ENCODE data around the gene EIF4E3.

DNA sequence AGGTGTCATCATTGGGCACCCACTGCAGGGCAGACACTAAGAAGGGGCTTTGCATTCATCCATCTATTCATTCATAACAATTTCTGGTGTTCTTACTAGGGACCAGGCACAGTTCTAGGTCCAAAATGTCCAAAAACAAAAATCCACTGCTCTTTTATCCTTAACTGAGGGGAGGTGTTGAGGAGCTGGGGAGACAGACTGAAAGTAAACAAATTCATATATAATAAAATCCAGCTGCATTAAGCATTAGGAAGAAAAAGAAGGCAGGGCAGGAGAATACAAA, 1.1 kb downstream of the EIF4E3 start:
- TF ChIP-seq, protein P1, sequence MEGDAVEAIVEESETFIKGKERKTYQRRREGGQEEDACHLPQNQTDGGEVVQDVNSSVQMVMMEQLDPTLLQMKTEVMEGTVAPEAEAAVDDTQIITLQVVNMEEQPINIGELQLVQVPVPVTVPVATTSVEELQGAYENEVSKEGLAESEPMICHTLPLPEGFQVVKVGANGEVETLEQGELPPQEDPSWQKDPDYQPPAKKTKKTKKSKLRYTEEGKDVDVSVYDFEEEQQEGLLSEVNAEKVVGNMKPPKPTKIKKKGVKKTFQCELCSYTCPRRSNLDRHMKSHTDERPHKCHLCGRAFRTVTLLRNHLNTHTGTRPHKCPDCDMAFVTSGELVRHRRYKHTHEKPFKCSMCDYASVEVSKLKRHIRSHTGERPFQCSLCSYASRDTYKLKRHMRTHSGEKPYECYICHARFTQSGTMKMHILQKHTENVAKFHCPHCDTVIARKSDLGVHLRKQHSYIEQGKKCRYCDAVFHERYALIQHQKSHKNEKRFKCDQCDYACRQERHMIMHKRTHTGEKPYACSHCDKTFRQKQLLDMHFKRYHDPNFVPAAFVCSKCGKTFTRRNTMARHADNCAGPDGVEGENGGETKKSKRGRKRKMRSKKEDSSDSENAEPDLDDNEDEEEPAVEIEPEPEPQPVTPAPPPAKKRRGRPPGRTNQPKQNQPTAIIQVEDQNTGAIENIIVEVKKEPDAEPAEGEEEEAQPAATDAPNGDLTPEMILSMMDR (optimal IDR thresholded peaks at IDR 0.05 in 1 of 3, IDR thresholded peaks at IDR 0.05 in 1 of 3, conservative IDR thresholded peaks at IDR 0.05 in 1 of 3; ENCODE audit: extremely low read depth in 1 of 3, insufficient read depth in 2 of 3, low read length in 3 of 3): no peak
- no peak for TF ChIP-seq EZH2 (IDR thresholded peaks at IDR 0.05; ENCODE audit: low read length)
